IPS-15b (cell line): ENCODE results near the gene TRA2B.

Source experiments
- H3K27me3 ChIP-seq: one replicate; pipeline ENCODE4 v1.6.1; 2013; ENCODE audit warnings: low read length; ENCODE audit not compliant: control insufficient read depth, insufficient read depth
- H3K36me3 ChIP-seq: one replicate; pipeline ENCODE4 v1.6.1; 2013; ENCODE audit warnings: low read length; ENCODE audit not compliant: control insufficient read depth, insufficient read depth
- H3K4me1 ChIP-seq: one replicate; pipeline ENCODE4 v1.6.1; 2013; ENCODE audit warnings: mild to moderate bottlenecking, low read length; ENCODE audit not compliant: control insufficient read depth, insufficient read depth
- H3K4me3 ChIP-seq: one replicate; pipeline ENCODE4 v1.5.1; 2013; ENCODE audit warnings: low read depth, low read length
- H3K9ac ChIP-seq: one replicate; pipeline ENCODE4 v1.6.1; 2013; ENCODE audit warnings: low read depth, mild to moderate bottlenecking, low read length
- H3K9me3 ChIP-seq: one replicate; pipeline ENCODE4 v1.6.1; 2013; ENCODE audit warnings: mild to moderate bottlenecking, low read length; ENCODE audit not compliant: control insufficient read depth, insufficient read depth

TRA2B gene

GRCh38 chr3:185933374-185934173, 4.2 kb downstream of the TRA2B start:
- Histone ChIP-seq H3K9ac (no peak overlapping the region), H3K4me3 (peak overlapping the region; percentile 87), H3K9me3 (no peaks in the 10 kb centered on the region), H3K27me3 (no peaks in the 10 kb centered on the region), H3K36me3 (peaks cover 4% of the 10 kb centered on the region), H3K4me1 (peaks cover 21% of the 10 kb centered on the region)

DNA sequence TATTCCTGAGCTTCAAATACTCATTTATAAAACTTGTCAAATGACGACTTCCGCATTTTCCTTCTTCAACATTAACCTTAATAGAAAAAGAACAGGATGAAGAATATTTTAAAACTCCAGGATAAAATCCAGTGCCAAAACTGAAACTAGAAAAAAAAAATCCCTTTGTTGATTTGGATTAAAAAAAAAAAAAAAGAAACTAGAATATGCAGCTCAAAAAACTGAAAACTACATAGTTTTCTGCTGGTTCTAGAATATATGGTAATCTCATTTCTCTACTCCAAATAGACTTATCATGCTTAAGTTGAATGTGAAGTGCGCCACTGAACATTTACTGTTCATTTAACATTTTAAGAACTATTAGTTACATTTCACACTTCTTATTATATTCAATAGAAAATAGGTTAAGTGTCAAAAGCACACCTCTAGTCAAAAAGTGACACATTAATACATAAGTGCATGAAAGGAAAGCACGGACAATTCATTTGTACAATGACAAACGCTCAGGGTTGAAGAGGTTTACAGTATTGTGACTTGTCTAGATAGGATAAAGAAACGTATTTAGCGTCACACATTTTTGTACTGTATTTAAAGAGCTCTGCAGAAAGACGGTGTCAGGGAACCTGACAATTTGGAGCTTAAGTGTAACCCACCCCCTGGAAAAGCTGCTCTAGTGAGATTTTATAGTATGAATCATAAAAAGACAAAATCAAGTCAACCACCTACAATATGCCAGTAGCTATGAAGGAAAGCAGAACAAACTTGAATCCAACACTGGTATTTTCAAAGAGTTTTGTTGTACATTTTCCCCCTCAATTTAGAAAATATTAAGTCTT, 5.8 kb downstream of the TRA2B start:
- Histone ChIP-seq H3K4me1 (peaks cover 34% of the 10 kb centered on the region), H3K4me3 (peak overlapping the region; percentile 18), H3K9ac (no peak overlapping the region), H3K36me3 (peaks cover 4% of the 10 kb centered on the region), H3K27me3 (no peaks in the 10 kb centered on the region), H3K9me3 (no peaks in the 10 kb centered on the region)

DNA sequence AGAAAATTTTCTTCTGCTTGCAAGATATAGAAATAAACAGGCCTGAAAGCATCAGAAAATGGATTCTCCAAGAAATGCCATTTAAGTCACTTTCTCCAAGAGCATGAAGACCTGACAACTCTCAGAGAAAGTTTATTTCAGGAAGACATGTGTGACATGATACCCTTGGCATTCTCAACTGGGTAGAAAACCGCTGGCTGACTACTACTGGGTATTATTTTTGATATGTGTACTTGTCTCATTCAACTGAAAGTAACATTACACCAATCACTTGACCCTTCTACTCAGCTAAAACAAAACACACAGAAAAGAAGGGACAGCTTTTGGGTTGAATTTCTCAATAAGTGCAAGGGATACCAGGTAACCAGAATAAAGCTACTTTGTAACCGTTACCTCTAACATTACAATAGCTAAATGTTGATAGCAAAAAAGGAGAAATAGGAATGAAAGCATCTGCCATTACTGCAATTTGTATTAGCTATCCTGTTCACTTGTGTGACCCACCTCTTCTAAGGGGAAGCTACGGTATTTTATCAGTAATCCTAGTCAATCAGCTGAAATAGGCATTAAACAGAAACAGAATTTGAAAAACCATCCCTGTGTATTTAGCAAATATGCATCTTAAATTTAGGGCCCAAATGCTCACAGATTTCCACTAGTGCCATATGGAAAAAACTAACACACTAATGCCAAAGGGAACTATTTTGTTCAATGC, 7.3 kb downstream of the TRA2B start:
- Histone ChIP-seq H3K9ac (no peak overlapping the region), H3K9me3 (no peaks in the 10 kb centered on the region), H3K4me1 (peaks cover 34% of the 10 kb centered on the region), H3K36me3 (peaks cover 5% of the 10 kb centered on the region), H3K4me3 (peak overlapping the region; percentile 20), H3K27me3 (no peaks in the 10 kb centered on the region)

DNA sequence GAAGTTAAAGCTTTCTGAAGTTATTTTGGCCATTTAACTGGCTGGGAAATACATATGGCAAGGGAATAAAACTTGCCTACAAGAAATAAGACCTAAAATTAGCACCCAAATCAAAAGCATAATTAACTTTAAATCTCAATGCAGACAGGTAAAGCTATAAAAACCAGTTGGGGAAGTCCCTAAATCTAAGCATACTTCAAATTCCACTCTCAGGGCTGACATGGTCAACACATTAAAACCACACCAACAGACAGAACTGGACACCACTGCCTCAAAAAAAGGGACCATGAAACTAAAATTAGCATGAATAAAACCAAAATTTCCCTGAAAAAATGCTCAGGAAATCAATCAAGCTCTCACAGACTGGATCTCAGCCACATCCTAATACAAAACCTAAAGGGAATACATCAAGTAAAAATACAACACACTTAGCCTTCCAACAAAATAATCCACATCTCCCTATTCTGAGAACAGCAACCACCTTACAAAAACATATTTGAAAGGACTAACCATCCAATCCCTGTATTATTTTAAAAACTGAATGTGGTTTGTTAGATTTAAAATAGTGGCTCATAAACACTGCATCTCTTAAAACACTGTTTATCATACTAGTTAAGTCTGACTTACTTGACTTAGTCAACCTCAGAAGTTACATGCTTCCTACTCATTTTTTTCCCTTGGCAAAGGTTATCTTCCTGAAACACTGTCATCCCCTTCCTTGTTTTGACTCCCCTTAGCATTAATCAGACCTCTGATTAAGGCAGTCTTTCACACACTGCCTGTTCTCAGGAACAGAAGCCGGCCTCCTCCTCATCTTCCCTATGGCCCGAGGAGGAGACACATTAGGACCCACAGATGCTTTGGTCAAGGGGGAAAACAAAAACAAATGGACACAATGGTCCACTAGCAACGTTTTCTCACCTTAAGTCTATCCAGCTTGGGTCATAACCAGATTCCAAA, 8.3 kb downstream of the TRA2B start:
- Histone ChIP-seq H3K9ac (no peak overlapping the region), H3K27me3 (no peaks in the 10 kb centered on the region), H3K9me3 (no peaks in the 10 kb centered on the region), H3K4me3 (peak overlapping the region; percentile 19), H3K36me3 (peaks cover 14% of the 10 kb centered on the region), H3K4me1 (peaks cover 34% of the 10 kb centered on the region)

DNA sequence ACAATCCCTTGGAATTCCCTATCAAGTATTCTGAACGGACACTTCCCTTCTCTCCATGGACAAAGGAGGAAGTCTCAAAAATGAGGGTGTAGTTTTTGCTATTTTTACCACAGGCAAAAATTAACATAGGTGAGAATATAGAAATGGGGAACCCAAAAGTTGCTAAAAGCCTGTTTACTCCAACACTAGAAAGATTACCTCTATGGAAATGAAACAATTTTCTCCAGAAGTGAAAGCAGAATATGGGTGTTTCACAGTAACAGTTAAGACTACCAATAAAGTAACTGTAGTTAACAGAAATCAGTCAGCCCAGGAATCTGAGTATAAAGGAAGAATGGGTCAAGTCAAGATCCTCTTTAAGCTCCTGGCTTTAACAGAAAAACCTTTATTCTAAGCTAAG, 9.3 kb downstream of the TRA2B start:
- no peak overlapping the region for H3K9ac ChIP-seq

GRCh38 chr3:185927501-185928200, 10.2 kb downstream of the TRA2B start:
- no peak overlapping the region for H3K9ac ChIP-seq
- peaks cover 34% of the 10 kb centered on the region for H3K4me1 ChIP-seq
- H3K9me3 ChIP-seq: no peaks in the 10 kb centered on the region
- no peak overlapping the region for H3K4me3 ChIP-seq
- no peaks in the 10 kb centered on the region for H3K27me3 ChIP-seq
- peaks cover 31% of the 10 kb centered on the region for H3K36me3 ChIP-seq

More for the DNA sequence above, 9.3 kb downstream of the TRA2B start:
- H3K9me3 ChIP-seq: no peaks in the 10 kb centered on the region
- peaks cover 23% of the 10 kb centered on the region for H3K36me3 ChIP-seq
- H3K4me1 ChIP-seq: peaks cover 34% of the 10 kb centered on the region
- H3K27me3 ChIP-seq: no peaks in the 10 kb centered on the region
- H3K4me3 ChIP-seq: no peak overlapping the region

DNA sequence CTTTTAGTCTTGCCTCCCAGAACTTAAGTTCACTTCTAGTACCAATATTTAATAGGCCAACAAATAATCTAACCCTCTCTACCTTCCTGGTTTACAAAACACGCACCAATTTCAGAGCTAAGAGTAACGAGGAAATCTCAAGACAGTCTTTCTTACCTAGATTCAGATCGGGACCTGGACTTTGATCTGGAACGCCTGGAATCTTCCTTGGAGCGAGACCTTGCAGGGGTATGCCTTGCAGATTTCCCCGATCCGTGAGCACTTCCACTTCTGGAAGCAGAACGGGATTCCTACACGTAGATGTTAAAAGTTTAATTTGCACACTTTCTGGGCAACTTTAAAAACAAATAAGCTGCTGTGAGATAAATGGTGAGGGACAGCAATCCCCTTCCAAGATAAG, 11.4 kb downstream of the TRA2B start:
- Histone ChIP-seq H3K9ac (no peak overlapping the region), H3K9me3 (no peaks in the 10 kb centered on the region), H3K4me1 (peaks cover 30% of the 10 kb centered on the region), H3K36me3 (peaks cover 40% of the 10 kb centered on the region), H3K27me3 (no peaks in the 10 kb centered on the region), H3K4me3 (no peak overlapping the region)

DNA sequence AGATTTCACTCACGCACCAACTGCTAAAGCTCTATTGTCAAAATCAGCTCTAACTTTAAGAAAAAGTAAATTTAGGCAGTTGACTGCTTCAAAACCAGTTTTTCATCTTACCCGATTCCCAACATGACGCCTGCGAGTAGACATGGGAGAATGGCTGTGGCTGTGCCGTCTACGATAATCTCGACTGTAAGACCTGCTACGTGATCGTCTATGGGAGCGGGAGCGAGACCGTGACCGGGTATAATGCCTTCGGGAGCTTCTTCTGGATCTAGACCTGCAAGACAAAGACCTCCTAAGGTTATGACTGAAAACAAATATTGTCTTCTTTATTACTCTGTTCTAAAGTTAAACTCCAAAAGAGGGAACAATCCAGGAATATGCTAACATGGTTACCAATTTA, 12.5 kb downstream of the TRA2B start:
- Histone ChIP-seq H3K4me3 (no peak overlapping the region), H3K4me1 (peaks cover 21% of the 10 kb centered on the region), H3K27me3 (no peaks in the 10 kb centered on the region), H3K36me3 (peaks cover 44% of the 10 kb centered on the region), H3K9ac (no peak overlapping the region), H3K9me3 (no peaks in the 10 kb centered on the region)

- Histone ChIP-seq H3K9me3 (no peaks in the 10 kb centered on the region), H3K36me3 (peaks cover 48% of the 10 kb centered on the region), H3K9ac (no peak overlapping the region), H3K4me1 (peaks cover 14% of the 10 kb centered on the region), H3K4me3 (no peak overlapping the region), H3K27me3 (no peaks in the 10 kb centered on the region)
These were observed 13.4 kb downstream of the TRA2B start for GRCh38 chr3:185924375-185924774.

DNA sequence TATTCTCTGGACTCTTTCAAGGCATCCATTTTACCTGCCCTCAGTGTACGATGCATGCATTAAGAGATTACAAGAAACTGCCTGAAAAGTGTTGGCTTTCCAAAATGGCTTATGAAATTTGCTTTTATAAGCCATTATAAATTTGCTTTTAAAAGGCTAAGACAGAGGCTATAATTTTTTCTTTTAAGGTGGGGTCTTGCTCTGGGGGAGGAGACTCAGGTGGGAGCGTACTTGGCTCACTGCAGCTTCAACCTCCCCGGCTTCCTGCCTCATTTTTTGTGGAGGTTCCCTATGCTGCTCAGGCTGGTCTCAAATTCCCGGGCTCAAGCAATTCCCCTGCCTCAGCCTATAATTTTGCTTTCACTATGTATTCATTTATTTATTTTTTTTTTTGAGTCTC, 17.6 kb downstream of the TRA2B start:
- H3K27me3 ChIP-seq: no peaks in the 10 kb centered on the region
- H3K4me3 ChIP-seq: no peak overlapping the region
- H3K9ac ChIP-seq: no peak overlapping the region
- peaks cover 61% of the 10 kb centered on the region for H3K36me3 ChIP-seq
- H3K4me1 ChIP-seq: no peaks in the 10 kb centered on the region
- H3K9me3 ChIP-seq: no peaks in the 10 kb centered on the region
